Osteocyte (in vitro differentiated cells): Measurements from ENCODE around the gene CDC42BPB. TPM values are rescaled to one million over a fixed set of nuclear protein-coding genes. Genes with fewer than 3 reads are reported as not detected.
"Not testable (repeated sequence)": the region's sequence is repeated elsewhere in the genome, so short reads cannot be mapped to it uniquely, and the experiment has no call there.

Source experiments
- DNase-seq: peaks from one replicate; pipeline ENCODE4 v3.0.0; 2021; ENCODE audit warnings: mixed read lengths; ENCODE audit not compliant: unreplicated experiment; ENCODE audit errors: extremely low spot score
- H3K27ac Mint-ChIP-seq: one replicate; pipeline ENCODE4 v1.8.0; 2021; ENCODE audit warnings: mild to moderate bottlenecking, mixed read lengths; ENCODE audit not compliant: unreplicated experiment
- H3K27me3 Mint-ChIP-seq: one replicate; pipeline ENCODE4 v1.8.0; 2021; ENCODE audit warnings: mixed read lengths; ENCODE audit not compliant: unreplicated experiment
- H3K36me3 Mint-ChIP-seq: one replicate; pipeline ENCODE4 v1.8.0; 2021; ENCODE audit warnings: mixed read lengths; ENCODE audit not compliant: unreplicated experiment
- H3K4me1 Mint-ChIP-seq: one replicate; pipeline ENCODE4 v1.8.0; 2021; ENCODE audit warnings: mixed read lengths; ENCODE audit not compliant: unreplicated experiment
- H3K4me3 Mint-ChIP-seq: one replicate; pipeline ENCODE4 v1.8.0; 2021; ENCODE audit warnings: mild to moderate bottlenecking, moderate library complexity, mixed read lengths; ENCODE audit not compliant: unreplicated experiment
- H3K9me3 Mint-ChIP-seq: one replicate; pipeline ENCODE4 v1.8.0; 2021; ENCODE audit warnings: mixed read lengths; ENCODE audit not compliant: unreplicated experiment
- total RNA-seq: library from RNA; stranded (reverse); gene quantifications from 2 replicates; pipeline ENCODE4 v1.2.1, GENCODE V29; 2021
- TF ChIP-seq, protein P1 (sequence below): fragments of 200-600 bp; sonication (generic); IDR thresholded peaks from 2 replicates; pipeline ENCODE4 v1.5.0; 2021; ENCODE audit warnings: antibody characterized with exemption, mild to moderate bottlenecking, moderate library complexity

Gene CDC42BPB
- total RNA-seq, 1 donor from 2014 or later = 99.0 TPM

DNA sequence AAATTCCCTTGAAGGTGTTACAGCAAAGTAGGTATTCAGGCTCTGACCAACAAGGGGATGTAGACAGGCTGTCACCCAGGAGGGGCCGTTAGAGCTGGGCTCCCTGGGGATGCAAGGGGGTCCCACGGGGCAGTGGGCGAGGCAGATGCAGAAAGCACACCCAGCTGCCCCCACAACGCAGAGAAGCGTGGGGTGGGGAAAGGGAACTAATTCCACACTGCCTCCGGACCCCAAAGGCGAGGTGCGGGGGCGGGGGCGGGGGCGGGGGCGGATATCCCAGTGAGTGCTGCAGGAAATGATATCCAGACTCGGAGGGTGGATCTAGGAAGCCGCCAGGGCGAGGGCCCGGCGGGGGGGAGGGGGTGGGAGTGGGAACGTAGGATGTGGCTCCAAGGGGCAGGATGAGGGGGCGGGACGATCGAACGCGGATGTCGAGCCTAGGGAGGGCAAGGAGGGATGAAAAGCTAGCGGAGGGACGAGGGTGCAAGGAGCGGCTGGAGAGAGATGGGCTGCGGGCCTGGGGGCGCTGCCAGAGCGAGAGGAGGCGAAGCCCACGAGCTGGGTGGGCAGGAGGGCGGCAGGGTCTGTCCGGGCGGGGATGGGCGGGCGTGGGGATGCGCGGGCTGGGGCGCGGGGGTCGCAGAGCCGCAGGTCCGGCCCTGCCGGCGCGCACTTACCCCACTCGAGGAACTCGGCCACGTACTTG lies 874 bp downstream of the CDC42BPB start:
- Mint-ChIP-seq H3K4me1 (peaks cover 35% of the 10 kb centered on the region), H3K9me3 (no peaks in the 10 kb centered on the region), H3K4me3 (peak overlapping the region; percentile 88), H3K36me3 (peaks cover 3% of the 10 kb centered on the region), H3K27me3 (no peaks in the 10 kb centered on the region), H3K27ac (peak overlapping the region; percentile 82)
- TF ChIP-seq, protein P1, sequence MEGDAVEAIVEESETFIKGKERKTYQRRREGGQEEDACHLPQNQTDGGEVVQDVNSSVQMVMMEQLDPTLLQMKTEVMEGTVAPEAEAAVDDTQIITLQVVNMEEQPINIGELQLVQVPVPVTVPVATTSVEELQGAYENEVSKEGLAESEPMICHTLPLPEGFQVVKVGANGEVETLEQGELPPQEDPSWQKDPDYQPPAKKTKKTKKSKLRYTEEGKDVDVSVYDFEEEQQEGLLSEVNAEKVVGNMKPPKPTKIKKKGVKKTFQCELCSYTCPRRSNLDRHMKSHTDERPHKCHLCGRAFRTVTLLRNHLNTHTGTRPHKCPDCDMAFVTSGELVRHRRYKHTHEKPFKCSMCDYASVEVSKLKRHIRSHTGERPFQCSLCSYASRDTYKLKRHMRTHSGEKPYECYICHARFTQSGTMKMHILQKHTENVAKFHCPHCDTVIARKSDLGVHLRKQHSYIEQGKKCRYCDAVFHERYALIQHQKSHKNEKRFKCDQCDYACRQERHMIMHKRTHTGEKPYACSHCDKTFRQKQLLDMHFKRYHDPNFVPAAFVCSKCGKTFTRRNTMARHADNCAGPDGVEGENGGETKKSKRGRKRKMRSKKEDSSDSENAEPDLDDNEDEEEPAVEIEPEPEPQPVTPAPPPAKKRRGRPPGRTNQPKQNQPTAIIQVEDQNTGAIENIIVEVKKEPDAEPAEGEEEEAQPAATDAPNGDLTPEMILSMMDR = no peak
- DNase-seq = no peak

DNA sequence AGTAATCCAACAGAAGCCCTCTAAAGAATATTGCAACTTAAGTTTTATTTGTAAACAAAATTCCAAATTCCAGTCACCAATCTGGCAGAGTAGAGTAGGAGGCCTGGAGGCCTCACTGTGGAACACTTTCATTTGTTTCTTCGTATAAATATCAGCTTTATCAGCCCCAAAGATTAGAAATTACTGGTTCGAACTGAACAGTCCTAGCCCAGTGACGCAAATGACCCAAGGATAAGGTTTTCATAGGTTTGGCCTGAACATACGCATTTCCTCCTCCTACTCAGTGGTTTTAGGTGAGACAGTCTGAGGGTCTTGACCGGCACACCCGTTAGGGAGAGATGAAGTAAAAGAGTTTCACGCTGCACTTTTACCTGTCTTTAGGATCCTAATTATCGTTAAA lies 1.7 kb downstream of the CDC42BPB start:
- Mint-ChIP-seq H3K27ac (peak overlapping the region; percentile 75), H3K9me3 (no peaks in the 10 kb centered on the region), H3K4me3 (peak overlapping the region; percentile 88), H3K36me3 (peaks cover 3% of the 10 kb centered on the region), H3K4me1 (peaks cover 37% of the 10 kb centered on the region), H3K27me3 (no peaks in the 10 kb centered on the region)
- no peak for DNase-seq
- TF ChIP-seq, protein P1 = no peak

DNA sequence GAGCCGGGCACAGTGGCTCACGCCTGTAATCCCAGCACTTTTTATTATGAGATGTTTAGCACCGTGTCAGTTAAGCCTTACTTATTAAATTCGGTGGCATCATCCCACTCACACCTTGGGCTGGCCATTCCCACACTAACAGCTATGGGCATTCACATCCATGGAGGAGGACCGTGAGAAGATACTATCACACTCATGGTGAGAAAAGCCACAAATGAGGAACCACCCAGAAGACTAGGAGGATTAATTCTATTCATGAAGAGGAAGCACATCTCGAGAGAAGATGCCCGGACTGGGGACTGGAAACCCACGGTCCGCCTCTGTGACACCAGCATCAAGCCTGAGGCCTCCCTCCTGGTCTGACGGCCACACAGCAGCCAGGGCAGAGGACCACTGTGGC lies 4.9 kb downstream of the CDC42BPB start:
- Mint-ChIP-seq H3K27ac (no peak overlapping the region), H3K27me3 (no peaks in the 10 kb centered on the region), H3K36me3 (peaks cover 3% of the 10 kb centered on the region), H3K4me1 (peaks cover 44% of the 10 kb centered on the region), H3K4me3 (no peak overlapping the region), H3K9me3 (no peaks in the 10 kb centered on the region)
- TF ChIP-seq, protein P1 = no peak
- DNase-seq = no peak

DNA sequence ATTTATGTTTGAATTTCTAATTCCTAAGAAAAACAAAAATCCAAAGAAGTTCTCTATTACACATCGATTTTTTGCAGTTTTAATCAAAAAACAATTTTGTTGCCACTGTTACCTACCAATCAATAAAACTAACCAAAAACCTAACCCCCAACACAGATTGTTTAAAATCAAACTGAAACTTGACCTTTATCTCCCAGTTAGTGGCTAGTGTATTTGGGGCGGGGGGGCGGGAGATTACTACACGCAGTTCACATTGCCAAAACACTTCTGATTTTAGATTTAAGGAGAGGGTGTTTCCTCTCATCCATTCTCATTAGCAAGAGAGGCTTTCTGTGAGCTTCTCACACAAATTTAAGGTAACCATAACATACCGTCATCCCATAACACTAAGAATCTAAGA lies 6.4 kb downstream of the CDC42BPB start:
- no peak for DNase-seq
- TF ChIP-seq, protein P1 = no peak
- Mint-ChIP-seq H3K36me3 (peaks cover 9% of the 10 kb centered on the region), H3K4me3 (no peak overlapping the region), H3K27ac (no peak overlapping the region), H3K27me3 (no peaks in the 10 kb centered on the region), H3K4me1 (peaks cover 45% of the 10 kb centered on the region), H3K9me3 (no peaks in the 10 kb centered on the region)

DNA sequence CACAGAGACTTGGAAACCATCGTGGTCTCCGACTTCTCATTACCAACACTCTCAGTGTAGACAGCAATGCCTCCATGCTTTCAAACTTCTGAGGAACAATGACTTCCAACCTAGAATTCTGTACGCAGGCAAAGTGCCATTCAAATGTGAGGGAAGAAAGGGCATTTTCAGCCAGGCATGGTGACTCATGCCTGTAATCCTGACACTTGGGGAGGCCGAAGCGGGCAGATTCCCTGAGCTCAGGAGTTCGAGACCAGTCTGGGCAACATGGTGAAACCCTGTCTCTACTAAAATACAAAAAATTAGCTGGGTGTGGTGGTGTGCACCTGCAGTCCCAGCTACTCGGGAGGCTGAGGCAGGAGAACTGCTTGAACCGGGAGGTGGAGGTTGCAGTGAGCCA lies 9.9 kb downstream of the CDC42BPB start:
- H3K27ac Mint-ChIP-seq, DNase-seq, H3K4me3 Mint-ChIP-seq, H3K27me3 Mint-ChIP-seq, H3K36me3 Mint-ChIP-seq, H3K9me3 Mint-ChIP-seq: not testable (repeated sequence)
- H3K4me1 Mint-ChIP-seq = peaks cover 37% of the 10 kb centered on the region
